Measurements from ENCODE around the gene CARD8.
"Not testable (repeated sequence)": the region's sequence is repeated elsewhere in the genome, so short reads cannot be mapped to it uniquely, and the experiment has no call there.

Gene CARD8

GRCh38 chr19:48284896-48285295, 29.2 kb upstream of the CARD8 start:
- DNase-seq (ENCODE audit: extremely low read depth, low read depth): no peak
- TF ChIP-seq CTCF (IDR thresholded peaks at IDR 0.05; ENCODE audit: low read depth, low read length): no peak

GRCh38 chr19:48283908-48284307, 28.2 kb upstream of the CARD8 start:
- DNase-seq (ENCODE audit: extremely low read depth, low read depth): no peak
- TF ChIP-seq CTCF (IDR thresholded peaks at IDR 0.05; ENCODE audit: low read depth, low read length): no peak

GRCh38 chr19:48279747-48280146, 24.0 kb upstream of the CARD8 start:
- TF ChIP-seq CTCF (IDR thresholded peaks at IDR 0.05; ENCODE audit: low read depth, low read length): no peak
- DNase-seq (ENCODE audit: extremely low read depth, low read depth): no peak

GRCh38 chr19:48274938-48275337, 19.2 kb upstream of the CARD8 start:
- no peak for TF ChIP-seq CTCF (IDR thresholded peaks at IDR 0.05; ENCODE audit: low read depth, low read length)
- DNase-seq (ENCODE audit: extremely low read depth, low read depth): no peak

- TF ChIP-seq CTCF (IDR thresholded peaks at IDR 0.05; ENCODE audit: low read depth, low read length): no peak
- no peak for DNase-seq (ENCODE audit: extremely low read depth, low read depth)
Measured at GRCh38 chr19:48274173-48274572, 18.5 kb upstream of the CARD8 start.

GRCh38 chr19:48271531-48272151, 15.9 kb upstream of the CARD8 start:
- DNase-seq (ENCODE audit: extremely low read depth, low read depth): no peak
- no peak for TF ChIP-seq CTCF (IDR thresholded peaks at IDR 0.05; ENCODE audit: low read depth, low read length)

- DNase-seq (ENCODE audit: extremely low read depth, low read depth): not testable (repeated sequence)
Measured at GRCh38 chr19:48269617-48270026, 13.9 kb upstream of the CARD8 start.

GRCh38 chr19:48265326-48265725, 9.6 kb upstream of the CARD8 start:
- DNase-seq (ENCODE audit: extremely low read depth, low read depth): not testable (repeated sequence)

- DNase-seq (ENCODE audit: extremely low read depth, low read depth): not testable (repeated sequence)
Measured at GRCh38 chr19:48260359-48260714, 4.6 kb upstream of the CARD8 start.

- not testable (repeated sequence) for DNase-seq (ENCODE audit: extremely low read depth, low read depth)
Measured at GRCh38 chr19:48258992-48259391, 3.3 kb upstream of the CARD8 start.

Measured in AG09319 (cell line).